ENCODE data around the gene IRF2BP1.

The IRF2BP1 gene

GRCh38 chr19:45860359-45861259 is 25.3 kb downstream of the IRF2BP1 start:
- no peak for DNase-seq

GRCh38 chr19:45854167-45854778 is 31.7 kb downstream of the IRF2BP1 start:
- DNase-seq = no peak

GRCh38 chr19:45852983-45853382 is 33.0 kb downstream of the IRF2BP1 start:
- DNase-seq = no peak

DNA sequence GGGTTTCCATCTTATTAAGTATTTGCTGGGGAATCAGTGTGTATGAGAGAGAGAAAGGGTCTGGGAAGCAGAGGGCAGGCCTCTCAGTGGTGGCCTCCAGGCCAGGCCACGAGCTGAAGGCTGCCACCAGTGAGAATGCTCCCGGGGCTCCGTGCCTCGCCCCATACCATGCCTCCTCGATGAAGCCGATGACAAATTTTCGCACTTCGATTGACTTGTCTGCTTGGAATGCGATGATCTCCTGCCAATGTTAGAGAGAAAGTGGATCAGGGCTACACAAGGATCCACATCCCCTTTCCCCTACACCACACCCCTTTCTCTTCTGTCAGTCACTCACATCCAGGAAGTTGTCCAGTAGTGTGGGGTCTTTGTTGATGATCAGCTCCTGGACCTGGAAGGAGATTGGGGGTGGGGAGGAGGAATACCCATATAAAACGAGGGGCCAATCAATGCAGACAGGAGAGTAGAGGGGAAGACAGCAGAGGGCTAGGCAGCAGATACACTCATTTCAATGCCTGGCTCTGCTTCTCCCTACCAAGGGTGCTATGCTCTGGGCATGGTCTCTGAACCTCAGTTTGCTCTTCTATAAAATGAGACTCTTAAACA is 33.7 kb downstream of the IRF2BP1 start:
- DNase-seq = no peak

- DNase-seq = no peak
Observed at GRCh38 chr19:45848922-45849321, 37.0 kb downstream of the IRF2BP1 start.

GRCh38 chr19:45847663-45848062 is 38.3 kb downstream of the IRF2BP1 start:
- DNase-seq = no peak

DNA sequence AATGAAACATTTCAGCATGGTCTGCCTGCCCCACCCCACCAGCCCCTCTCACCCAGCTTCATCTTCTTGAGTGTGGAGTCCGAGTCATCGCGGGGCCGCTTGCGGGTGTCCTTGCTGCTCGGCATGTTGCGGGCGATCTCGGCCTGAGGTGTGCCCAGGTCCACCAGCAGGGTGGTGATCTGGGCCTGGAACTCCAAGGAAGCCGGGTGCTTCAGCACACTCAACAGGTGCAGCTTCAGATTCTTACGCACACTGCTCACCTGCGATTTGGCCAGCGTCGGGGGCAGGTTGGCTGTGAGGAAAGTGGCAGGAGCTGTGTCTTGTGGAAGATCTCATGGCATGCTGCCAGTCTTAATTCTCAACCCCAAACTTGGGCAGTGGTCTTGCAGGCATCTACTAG is 43.7 kb downstream of the IRF2BP1 start:
- no peak for DNase-seq

GRCh38 chr19:45834970-45835369 is 51.0 kb downstream of the IRF2BP1 start:
- no peak for DNase-seq

Measured in CD4-positive, alpha-beta T cell treated with Interleukin-17A for 1 hour (primary cell).